AG04449 (cell line): ENCODE measurements around the gene ARAP2.

Experiments used
- CTCF ChIA-PET: fragments of 350-600 bp; formaldehyde crosslinking; extraction: SDS; loops from one replicate; lab custom pipeline; 2021; ENCODE audit warnings: antibody characterized with exemption; lab: Yijun Ruan, JAX
- POLR2A ChIA-PET: fragments of 400-600, 350-600 bp; formaldehyde crosslinking; extraction: SDS; loops from one replicate; lab custom pipeline; 2020; ENCODE audit warnings: antibody characterized with exemption, inconsistent platforms; lab: Yijun Ruan, JAX
- DNase-seq: peaks from one replicate; pipeline ENCODE4 v3.0.0-alpha.2; 2010; ENCODE audit warnings: low read depth, low spot score
- H3K4me3 ChIP-seq: 2 replicates; pipeline ENCODE4 v1.5.1; 2011; ENCODE audit warnings: low read depth, mild to moderate bottlenecking, control low read depth, low read length
- TF ChIP-seq, protein P1 (sequence below): IDR thresholded peaks from one replicate; pipeline ENCODE4 v1.5.1; 2011; ENCODE audit warnings: mild to moderate bottlenecking, moderate library complexity, low read length, control low read depth, inconsistent platforms; ENCODE audit not compliant: insufficient read depth; ENCODE audit errors: missing control alignments

ARAP2 gene

DNA sequence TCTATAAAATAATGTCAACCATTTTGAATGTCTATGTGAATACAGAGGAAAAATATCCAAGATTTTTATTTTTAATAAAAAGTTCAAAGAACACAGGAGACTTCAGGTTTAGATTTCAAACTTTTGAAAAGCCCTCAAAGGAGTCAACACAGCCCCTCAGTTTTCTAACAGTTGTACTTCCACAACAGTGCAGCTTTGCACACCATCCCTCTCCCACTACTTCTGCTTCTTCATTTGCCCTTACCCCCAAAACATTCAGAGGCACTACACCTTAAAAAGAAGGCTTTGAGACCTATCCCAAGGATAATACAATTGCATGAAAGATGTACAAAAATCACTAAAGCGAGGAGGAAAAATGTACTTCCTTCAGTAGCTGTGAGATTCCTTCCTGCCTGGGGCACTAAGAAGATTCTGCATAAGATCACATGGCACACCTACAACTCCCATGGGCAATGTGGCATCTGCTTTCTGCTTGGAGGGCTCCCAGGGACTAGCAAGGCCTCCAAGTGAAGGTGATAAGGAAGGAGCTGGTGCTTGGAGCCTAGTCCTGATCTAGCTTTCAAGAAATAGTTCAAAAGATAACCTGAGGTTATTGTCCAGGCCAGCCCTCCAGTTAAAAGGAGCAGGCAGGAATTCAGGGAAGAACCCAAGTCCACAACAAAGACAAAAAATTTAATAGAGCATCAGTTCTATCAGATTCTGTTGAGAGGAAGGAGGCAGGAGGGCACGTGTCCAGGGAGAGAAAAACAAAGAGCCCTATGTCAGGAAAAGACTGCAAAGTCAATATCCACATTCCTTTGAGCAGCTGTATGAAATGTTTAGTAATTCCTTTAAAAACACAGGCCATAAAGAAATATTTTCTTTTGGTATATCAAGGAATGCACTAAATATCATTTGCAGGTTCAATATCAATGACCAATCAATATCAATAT is 19.1 kb downstream of the ARAP2 start:
- TF ChIP-seq, protein P1, sequence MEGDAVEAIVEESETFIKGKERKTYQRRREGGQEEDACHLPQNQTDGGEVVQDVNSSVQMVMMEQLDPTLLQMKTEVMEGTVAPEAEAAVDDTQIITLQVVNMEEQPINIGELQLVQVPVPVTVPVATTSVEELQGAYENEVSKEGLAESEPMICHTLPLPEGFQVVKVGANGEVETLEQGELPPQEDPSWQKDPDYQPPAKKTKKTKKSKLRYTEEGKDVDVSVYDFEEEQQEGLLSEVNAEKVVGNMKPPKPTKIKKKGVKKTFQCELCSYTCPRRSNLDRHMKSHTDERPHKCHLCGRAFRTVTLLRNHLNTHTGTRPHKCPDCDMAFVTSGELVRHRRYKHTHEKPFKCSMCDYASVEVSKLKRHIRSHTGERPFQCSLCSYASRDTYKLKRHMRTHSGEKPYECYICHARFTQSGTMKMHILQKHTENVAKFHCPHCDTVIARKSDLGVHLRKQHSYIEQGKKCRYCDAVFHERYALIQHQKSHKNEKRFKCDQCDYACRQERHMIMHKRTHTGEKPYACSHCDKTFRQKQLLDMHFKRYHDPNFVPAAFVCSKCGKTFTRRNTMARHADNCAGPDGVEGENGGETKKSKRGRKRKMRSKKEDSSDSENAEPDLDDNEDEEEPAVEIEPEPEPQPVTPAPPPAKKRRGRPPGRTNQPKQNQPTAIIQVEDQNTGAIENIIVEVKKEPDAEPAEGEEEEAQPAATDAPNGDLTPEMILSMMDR, result no peak
- DNase-seq, result no peak
- POLR2A ChIA-PET, result no interaction called here
- no peak overlapping the region for H3K4me3 ChIP-seq
- CTCF ChIA-PET, result no interaction called here

DNA sequence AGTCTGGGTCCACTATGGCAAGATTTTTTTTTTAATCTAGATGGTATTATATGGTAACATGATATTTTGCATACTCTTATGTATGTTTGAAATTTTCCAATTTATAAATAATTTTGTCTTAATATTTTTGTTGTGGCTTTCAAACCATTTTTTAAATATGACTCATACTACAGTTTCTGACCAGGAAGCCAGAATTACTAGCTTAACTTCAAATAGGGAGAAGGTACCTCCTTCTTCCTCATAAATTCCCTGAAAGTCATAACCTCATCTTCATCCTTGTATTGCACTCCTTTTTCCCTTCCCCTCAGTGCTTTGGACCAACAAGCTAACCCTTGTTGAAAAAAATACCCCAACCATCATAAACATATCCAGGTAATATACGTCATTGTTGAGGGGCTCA is 21.6 kb downstream of the ARAP2 start:
- TF ChIP-seq, protein P1, result no peak
- H3K4me3 ChIP-seq, result no peak overlapping the region
- DNase-seq, result no peak
- ChIA-PET CTCF (no interaction called here), POLR2A (no interaction called here)

DNA sequence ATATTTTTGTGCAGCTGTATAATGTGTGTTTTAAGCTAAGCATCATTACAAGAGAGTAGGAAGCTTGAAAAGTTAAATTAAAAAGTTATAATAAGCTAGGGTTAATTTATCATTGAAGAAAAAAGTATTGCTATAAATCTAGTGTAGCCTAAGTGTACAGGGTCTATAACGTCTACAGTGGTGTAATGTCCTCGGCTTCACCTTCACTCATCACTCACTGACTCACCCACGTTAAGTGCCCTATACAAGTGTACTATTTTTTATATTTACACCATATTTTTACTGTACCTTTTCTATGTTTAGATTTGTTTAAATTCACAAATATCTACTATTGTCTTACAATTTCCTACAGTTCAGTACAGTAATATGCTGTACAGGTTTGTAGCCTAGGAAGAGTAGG is 23.5 kb downstream of the ARAP2 start:
- CTCF ChIA-PET, result no interaction called here
- POLR2A ChIA-PET, result no interaction called here
- no peak overlapping the region for H3K4me3 ChIP-seq
- TF ChIP-seq, protein P1, result no peak
- no peak for DNase-seq

DNA sequence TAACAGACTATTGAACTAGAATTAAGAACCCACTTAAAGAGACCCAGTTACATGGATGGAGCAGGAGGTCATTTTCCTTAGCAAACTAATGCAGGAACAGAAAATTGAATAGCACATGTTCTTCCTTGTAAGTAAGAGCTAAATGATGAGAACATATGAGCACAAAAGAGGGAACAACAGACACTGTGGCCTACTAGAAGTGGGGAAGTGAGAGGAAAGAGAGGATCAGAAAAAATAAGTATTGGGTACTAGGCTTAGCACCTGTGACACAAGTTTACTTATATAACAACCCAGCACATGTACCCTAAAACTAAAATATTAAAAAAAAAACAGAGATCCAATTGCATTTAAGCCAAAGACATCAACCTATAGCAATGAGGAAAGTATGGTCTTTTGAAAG is 26.2 kb downstream of the ARAP2 start:
- ChIA-PET CTCF (no interaction called here), POLR2A (no interaction called here)
- TF ChIP-seq, protein P1, result no peak
- no peak overlapping the region for H3K4me3 ChIP-seq
- no peak for DNase-seq

GRCh38 chr4:36215627-36216026 is 28.7 kb downstream of the ARAP2 start:
- TF ChIP-seq, protein P1, result no peak
- ChIA-PET CTCF (no interaction called here), POLR2A (no interaction called here)
- no peak overlapping the region for H3K4me3 ChIP-seq
- DNase-seq, result no peak

- no peak for DNase-seq
- ChIA-PET CTCF (no interaction called here), POLR2A (no interaction called here)
- H3K4me3 ChIP-seq, result no peak overlapping the region
- TF ChIP-seq, protein P1, result no peak
These were observed 29.4 kb downstream of the ARAP2 start for GRCh38 chr4:36214735-36215485.
